HCT116 (cell line): ENCODE results near the gene CCDC146.

Experiments
- CTCF ChIP-seq, 3 experiments: fragments of 200-600 bp in 1 of 3; sonication (generic) in 1 of 3; IDR thresholded peaks in 2 of 3; conservative IDR thresholded peaks in 1 of 3; 2 replicates each; pipeline ENCODE4 v1.5.1; 2012 to 2017; ENCODE audit warnings: low read depth in 2 of 3, low read length in 2 of 3, antibody characterized with exemption in 1 of 3, borderline replicate concordance in 1 of 3, control low read depth in 1 of 3, mild to moderate bottlenecking in 1 of 3, mixed read lengths in 1 of 3, mixed run types in 1 of 3, moderate library complexity in 1 of 3; ENCODE audit not compliant: insufficient read depth in 1 of 3
- EZH2 ChIP-seq: fragments of 200-600 bp; sonication (generic); IDR thresholded peaks from 2 replicates; pipeline ENCODE4 v1.6.1; 2017; ENCODE audit warnings: antibody characterized with exemption, mixed run types
- POLR2A ChIP-seq: IDR thresholded peaks from 2 replicates; pipeline ENCODE4 v1.7.0; 2011; ENCODE audit warnings: borderline replicate concordance; ENCODE audit not compliant: insufficient read depth, insufficient read length; ENCODE audit errors: extremely low read depth

- TF ChIP-seq POLR2A (no peak), CTCF (IDR thresholded peaks at IDR 0.05 in 2 of 3, conservative IDR thresholded peaks at IDR 0.05 in 1 of 3; ENCODE audit: borderline replicate concordance in 1 of 3, insufficient read depth in 1 of 3, low read depth in 2 of 3, low read length in 2 of 3) (no peak), EZH2 (no peak)
Measured at GRCh38 chr7:77306231-77307067, 184.0 kb downstream of the CCDC146 start.
